HG03135 (cell line): Measurements from ENCODE around the gene PPP1R18.

Experiments used
- ATAC-seq: cut with Tn5 transposase; IDR thresholded peaks from one replicate; pipeline ENCODE4 v1.9.1; 2021; ENCODE audit warnings: mild to moderate bottlenecking, moderate library complexity; ENCODE audit not compliant: unreplicated experiment

The PPP1R18 gene

GRCh38 chr6:30689022-30689865 is 2.8 kb upstream of the PPP1R18 start:
- ATAC-seq, result no peak

GRCh38 chr6:30688569-30688968 is 2.1 kb upstream of the PPP1R18 start:
- ATAC-seq, result no peak

GRCh38 chr6:30687659-30688431 is 1.4 kb upstream of the PPP1R18 start:
- ATAC-seq, result no peak

GRCh38 chr6:30686908-30687658 is 638 bp upstream of the PPP1R18 start:
- ATAC-seq, result peak; percentile 43

GRCh38 chr6:30685157-30686008 is 1.1 kb downstream of the PPP1R18 start:
- no peak for ATAC-seq

- ATAC-seq, result no peak
These were observed 1.9 kb downstream of the PPP1R18 start for GRCh38 chr6:30684386-30685156.

GRCh38 chr6:30683980-30684338 is 2.5 kb downstream of the PPP1R18 start:
- ATAC-seq, result no peak

GRCh38 chr6:30683183-30683979 is 3.1 kb downstream of the PPP1R18 start:
- ATAC-seq, result no peak

GRCh38 chr6:30682143-30683117 is 4.0 kb downstream of the PPP1R18 start:
- ATAC-seq, result peak; percentile 35

- ATAC-seq, result no peak
These were observed 4.7 kb downstream of the PPP1R18 start for GRCh38 chr6:30681766-30682142.

- no peak for ATAC-seq
These were observed 6.5 kb downstream of the PPP1R18 start for GRCh38 chr6:30679765-30680535.

GRCh38 chr6:30678964-30679726 is 7.3 kb downstream of the PPP1R18 start:
- ATAC-seq, result no peak

- no peak for ATAC-seq
These were observed 9.7 kb downstream of the PPP1R18 start for GRCh38 chr6:30676660-30677285.

GRCh38 chr6:30672445-30673253 is 13.8 kb downstream of the PPP1R18 start, which contains the start of gene DHX16:
Gene DHX16 (minus strand): TSS chr6:30673006. CDS start chr6:30672841, 165 bp downstream.
- ATAC-seq, result peak; percentile 61
